Lower leg skin (tissue), 4 donors: ENCODE results near the gene RAB7A. TPM values are rescaled to one million over a fixed set of nuclear protein-coding genes. Genes with fewer than 3 reads are reported as not detected.
"Not testable (repeated sequence)": the region's sequence is repeated elsewhere in the genome, so short reads cannot be mapped to it uniquely, and the experiment has no call there.

Experiments
- DNase-seq, 2 donors: peaks; one replicate each; pipeline ENCODE4 v3.0.0-alpha.2; 2019; ENCODE audit warnings: low spot score in 2 of 2
- H3K4me3 ChIP-seq: fragments of 200-600 bp; sonication (generic); 2 replicates; pipeline ENCODE4 v1.5.1; 2017; ENCODE audit warnings: mild to moderate bottlenecking, low read depth; ENCODE audit not compliant: poor library complexity, severe bottlenecking
- CTCF ChIP-seq, 3 donors: fragments of 450-650 bp; IDR thresholded peaks; one replicate each; pipeline ENCODE4 v1.5.1; 2016; ENCODE audit warnings: antibody characterized with exemption in 3 of 3, mild to moderate bottlenecking in 3 of 3, moderate library complexity in 2 of 3
- POLR2A ChIP-seq, 2 donors: fragments of 450-650 bp; IDR thresholded peaks; one replicate each; pipeline ENCODE4 v1.6.1; 2016 to 2017; ENCODE audit warnings: antibody characterized with exemption in 2 of 2, mild to moderate bottlenecking in 1 of 2, moderate library complexity in 1 of 2
- WGBS, 2 donors: methylation state at CpG; one replicate each; pipeline ENCODE4 v1.1.5; 2018; 5-methylcytosine and 5-hydroxymethylcytosine counted together
- intact Hi-C: fragments of 100-400 bp; cut with DNase I; formaldehyde crosslinking; loops from one replicate; pipeline ENCODE4 v1.15.0; 2023; ENCODE audit warnings: low total_unique reads
- total RNA-seq, 4 donors: library from RNA; depleted of rRNA; stranded (reverse); fragments of >200 nt; gene quantifications; one replicate each; pipeline ENCODE4 v1.1.0, GENCODE V29; 2016

The RAB7A gene
- total RNA-seq, 4 donors from 2014 or later = 82.0 to 127 (median 114) TPM

- H3K4me3 ChIP-seq = no peak overlapping the region
- intact Hi-C loops = no loop called here
- TF ChIP-seq CTCF (IDR thresholded peaks at IDR 0.05) (no peak), POLR2A (IDR thresholded peaks at IDR 0.05) (no peak)
- DNase-seq = no peak
Observed at GRCh38 chr3:128761392-128761791, 35.4 kb downstream of the RAB7A start.

DNA sequence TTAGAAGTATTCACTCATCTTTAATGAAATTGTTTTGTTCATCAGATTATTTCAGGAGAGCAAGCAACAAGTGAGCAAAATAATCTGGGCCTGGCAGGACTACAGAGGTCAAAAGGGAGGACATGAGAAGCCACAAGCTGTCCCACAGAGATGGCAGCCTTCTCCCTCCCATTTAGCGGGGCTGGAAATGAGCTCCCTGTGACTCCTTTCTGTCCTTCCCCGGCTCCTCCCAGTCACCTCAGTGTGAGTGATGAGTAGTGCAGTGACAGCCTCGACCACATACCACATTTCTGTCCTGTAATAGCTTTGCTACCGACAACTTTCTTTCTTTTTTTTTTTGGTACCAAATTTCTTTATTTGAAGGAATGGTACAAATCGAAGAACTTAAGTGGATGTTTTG lies 38.0 kb downstream of the RAB7A start:
- no peak for DNase-seq
- 81 to 86% methylated on average over 5 of the region's 5 CpGs for WGBS, 2 donors
- intact Hi-C loops = no loop called here
- no peak overlapping the region for H3K4me3 ChIP-seq
- TF ChIP-seq POLR2A (IDR thresholded peaks at IDR 0.05) (no peak), CTCF (IDR thresholded peaks at IDR 0.05) (no peak)

DNA sequence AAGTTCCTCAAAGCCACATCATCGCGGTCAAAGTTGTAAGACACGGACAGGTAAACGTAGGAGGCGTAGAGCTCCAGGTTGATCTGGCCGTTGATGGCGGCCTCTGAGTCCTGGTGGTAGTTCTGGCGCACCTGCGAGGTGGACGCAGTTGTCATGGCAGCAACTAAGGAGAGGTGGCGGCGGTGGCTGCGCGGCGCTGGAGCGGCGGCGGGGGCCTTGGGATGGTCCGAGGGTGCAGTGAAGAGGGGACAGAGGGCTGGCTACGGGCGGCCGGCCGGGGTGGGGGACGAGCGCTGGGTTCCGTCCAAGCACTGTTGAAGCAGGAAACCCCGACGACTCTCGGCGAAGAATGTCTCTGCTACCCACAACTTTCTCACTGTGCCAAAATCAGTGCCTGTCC lies 38.9 kb downstream of the RAB7A start:
- intact Hi-C loops = no loop called here
- H3K4me3 ChIP-seq = no peak overlapping the region
- WGBS, 2 donors = 98% methylated on average over 30 of the region's 30 CpGs
- DNase-seq = peak in 1 of 2 donors; percentile 80
- TF ChIP-seq CTCF (IDR thresholded peaks at IDR 0.05) = no peak
- TF ChIP-seq POLR2A (IDR thresholded peaks at IDR 0.05) = no peak

- no peak overlapping the region for H3K4me3 ChIP-seq
- DNase-seq = no peak
- intact Hi-C loops = no loop called here
- TF ChIP-seq CTCF (IDR thresholded peaks at IDR 0.05) (no peak), POLR2A (IDR thresholded peaks at IDR 0.05) (no peak)
- 64 to 73% methylated on average over 6 of the region's 6 CpGs for WGBS, 2 donors
Observed at GRCh38 chr3:128767094-128767750, 41.2 kb downstream of the RAB7A start.

GRCh38 chr3:128768471-128768870 lies 42.5 kb downstream of the RAB7A start:
- intact Hi-C loops = no loop called here
- WGBS, 2 donors = 70 to 80% methylated on average over 5 of the region's 5 CpGs
- DNase-seq = no peak
- H3K4me3 ChIP-seq = no peak overlapping the region
- TF ChIP-seq CTCF (IDR thresholded peaks at IDR 0.05) (no peak), POLR2A (IDR thresholded peaks at IDR 0.05) (no peak)

GRCh38 chr3:128770387-128770786 lies 44.4 kb downstream of the RAB7A start:
- H3K4me3 ChIP-seq = no peak overlapping the region
- intact Hi-C loops = no loop called here
- DNase-seq = no peak
- WGBS, 2 donors = 92 to 94% methylated on average over 4 of the region's 4 CpGs
- TF ChIP-seq POLR2A (IDR thresholded peaks at IDR 0.05) (no peak), CTCF (IDR thresholded peaks at IDR 0.05) (no peak)

DNA sequence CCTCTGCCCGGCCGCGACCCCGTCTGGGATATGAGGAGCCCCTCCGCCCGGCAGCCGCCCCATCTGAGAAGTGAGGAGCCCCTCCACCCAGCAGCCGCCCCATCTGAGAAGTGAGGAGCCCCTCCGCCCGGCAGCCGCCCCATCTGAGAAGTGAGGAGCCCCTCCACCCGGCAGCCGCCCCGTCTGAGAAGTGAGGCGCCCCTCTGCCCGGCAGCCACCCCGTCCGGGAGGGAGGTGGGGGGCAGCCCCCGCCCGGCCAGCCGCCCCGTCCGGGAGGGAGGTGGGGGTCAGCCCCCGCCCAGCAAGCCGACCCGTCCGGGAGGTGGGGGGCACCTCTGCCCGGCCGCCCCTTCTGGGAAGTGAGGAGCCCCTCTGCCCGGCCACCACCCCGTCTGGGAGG lies 47.2 kb downstream of the RAB7A start:
- WGBS, 2 donors = 98% methylated on average over 27 to 31 of the region's 31 CpGs
- H3K4me3 ChIP-seq, DNase-seq, intact Hi-C loops: not testable (repeated sequence)

- DNase-seq, intact Hi-C loops, H3K4me3 ChIP-seq: not testable (repeated sequence)
- WGBS, 2 donors = 79 to 80% methylated on average over 6 of the region's 6 CpGs
Observed at GRCh38 chr3:128773592-128773991, 47.6 kb downstream of the RAB7A start.
